HCT116 (cell line): ENCODE measurements around the gene AK2. TPM values are rescaled to one million over a fixed set of nuclear protein-coding genes. Genes with fewer than 3 reads are reported as not detected.

Experiments
- ATAC-seq: fragments of 200-7000 bp; cut with Tn5 transposase; 2 replicates; pipeline ENCODE4 v1.9.1; 2020; ENCODE audit warnings: mild to moderate bottlenecking, moderate library complexity
- BruUV-seq: library from RNA; stranded (reverse); fragments of 400-500 nt; replicated peaks from 2 replicates; lab custom pipeline; 2021; lab: Mats Ljungman, UMichigan
- CTCF ChIA-PET: fragments of 300-600 bp; sonication (Branson Sonifier 250); formaldehyde crosslinking; loops from one replicate; lab custom pipeline; 2021; ENCODE audit warnings: antibody characterized with exemption; lab: Charles Lee
- POLR2A ChIA-PET: fragments of 300-600, 350-600 bp; sonication (Branson Sonifier 250); formaldehyde crosslinking; loops from one replicate; lab custom pipeline; 2021; ENCODE audit warnings: antibody characterized with exemption; lab: Charles Lee
- RAD21 ChIA-PET, 2 experiments: fragments of 300-600 bp; sonication (Branson Sonifier 250); formaldehyde crosslinking; loops; one replicate each; lab custom pipeline; 2023; ENCODE audit warnings: low total read pairs in 2 of 2; ENCODE audit not compliant: uncharacterized antibody in 2 of 2, unreplicated experiment in 2 of 2, low non-redundant PET in 1 of 2; lab: Charles Lee
- DNase-seq: peaks from one replicate; pipeline ENCODE4 v3.0.0-alpha.2; 2010; ENCODE audit warnings: low read depth, low spot score
- H2AFZ ChIP-seq: fragments of 200-600 bp; shearing (Covaris generic), sonication (generic); 2 replicates; pipeline ENCODE4 v1.6.1; 2017; ENCODE audit warnings: low read depth, mixed run types, mixed read lengths, antibody characterized with exemption, low read length; ENCODE audit not compliant: poor library complexity, severe bottlenecking
- H3K27ac ChIP-seq: 2 replicates; pipeline ENCODE4 v1.5.1; 2012; ENCODE audit warnings: low read depth, low read length
- H3K27me3 ChIP-seq: fragments of 200-600 bp; sonication (generic); 2 replicates; pipeline ENCODE4 v1.6.1; 2016; ENCODE audit warnings: mixed run types, low read length, mixed read lengths; ENCODE audit not compliant: insufficient read depth
- H3K36me3 ChIP-seq, 2 experiments: fragments of 200-500 bp in 1 of 2; fragments of 200-600 bp in 1 of 2; sonication (Bioruptor generic) in 1 of 2; sonication (generic) in 1 of 2; 2 replicates each; pipeline versions ENCODE4 v1.5.1 to v1.6.1; 2014 to 2016; ENCODE audit warnings: low read length in 2 of 2, inconsistent platforms in 1 of 2, mixed read lengths in 1 of 2, mixed run types in 1 of 2; ENCODE audit not compliant: insufficient read depth in 2 of 2, control insufficient read depth in 1 of 2
- H3K4me1 ChIP-seq, 2 experiments: fragments of 200-600 bp in 1 of 2; sonication (generic) in 1 of 2; 2 replicates each; pipeline versions ENCODE4 v1.5.1 to v1.6.1; 2012 to 2017; ENCODE audit warnings: low read length in 2 of 2, inconsistent platforms in 1 of 2, mild to moderate bottlenecking in 1 of 2, mixed read lengths in 1 of 2, mixed run types in 1 of 2, moderate library complexity in 1 of 2; ENCODE audit not compliant: insufficient read depth in 2 of 2, control insufficient read depth in 1 of 2
- H3K4me2 ChIP-seq: fragments of 200-600 bp; sonication (generic); 2 replicates; pipeline ENCODE4 v1.6.1; 2017; ENCODE audit warnings: mixed run types, low read length, mixed read lengths
- H3K4me3 ChIP-seq, 2 experiments: fragments of 200-600 bp in 1 of 2; sonication (generic) in 1 of 2; replicated peaks in 1 of 2; 2 replicates each; pipeline ENCODE4 v1.5.1; 2011 to 2016; ENCODE audit warnings: low read length in 2 of 2, control low read depth in 1 of 2, low read depth in 1 of 2, mild to moderate bottlenecking in 1 of 2, mixed read lengths in 1 of 2, mixed run types in 1 of 2
- H3K79me2 ChIP-seq: fragments of 200-600 bp; sonication (generic); 2 replicates; pipeline ENCODE4 v1.6.1; 2017; ENCODE audit warnings: mild to moderate bottlenecking, mixed run types, low read length, moderate library complexity, mixed read lengths; ENCODE audit not compliant: insufficient read depth
- H3K9ac ChIP-seq: fragments of 200-600 bp; sonication (generic); 2 replicates; pipeline ENCODE4 v1.6.1; 2016; ENCODE audit warnings: low read length, mixed read lengths
- H3K9me2 ChIP-seq: fragments of 200-600 bp; sonication (generic), shearing (Covaris generic); 2 replicates; pipeline ENCODE4 v1.6.1; 2017; ENCODE audit warnings: mixed run types, mild to moderate bottlenecking, moderate library complexity; ENCODE audit not compliant: insufficient read depth
- H3K9me3 ChIP-seq, 2 experiments: fragments of 200-500 bp in 1 of 2; fragments of 200-600 bp in 1 of 2; sonication (Bioruptor generic) in 1 of 2; sonication (generic) in 1 of 2; 2 replicates each; pipeline ENCODE4 v1.6.1; 2014 to 2017; ENCODE audit warnings: low read length in 2 of 2, mixed read lengths in 2 of 2, inconsistent platforms in 1 of 2, low read depth in 1 of 2, mild to moderate bottlenecking in 1 of 2, mixed run types in 1 of 2, moderate library complexity in 1 of 2; ENCODE audit not compliant: control insufficient read depth in 1 of 2, insufficient read depth in 1 of 2
- H4K20me1 ChIP-seq: fragments of 200-600 bp; sonication (generic), shearing (Covaris generic); 2 replicates; pipeline ENCODE4 v1.6.1; 2017; ENCODE audit warnings: mixed run types, mild to moderate bottlenecking, moderate library complexity; ENCODE audit not compliant: insufficient read depth
- SIN3A ChIP-seq: IDR thresholded peaks from 2 replicates; pipeline ENCODE4 v1.6.1; 2012; ENCODE audit warnings: low read depth
- SP1 ChIP-seq: IDR thresholded peaks from 2 replicates; pipeline ENCODE4 v1.6.1; 2012; ENCODE audit warnings: low read depth
- TCF7L2 ChIP-seq: IDR thresholded peaks from 2 replicates; pipeline ENCODE4 v1.7.0; 2011; ENCODE audit warnings: borderline replicate concordance, inconsistent platforms; ENCODE audit not compliant: insufficient read depth, insufficient read length; ENCODE audit errors: extremely low read depth
- intact Hi-C: fragments of 100-400 bp; cut with micrococcal nuclease; formaldehyde crosslinking; loops from 2 replicates; pipeline ENCODE4 v1.10.0; 2022
- total RNA-seq: library from RNA; stranded (reverse); gene quantifications from one replicate; pipeline ENCODE4 v1.2.1, GENCODE V29; 2021; ENCODE audit not compliant: unreplicated experiment
- TF ChIP-seq, protein P1 (sequence below): IDR thresholded peaks from 2 replicates; pipeline ENCODE4 v1.6.1; 2012; ENCODE audit warnings: low read depth
- TF ChIP-seq, protein P2 (sequence below): IDR thresholded peaks from 2 replicates; pipeline ENCODE4 v1.6.1; 2012
- TF ChIP-seq, protein P3 (sequence below), 3 experiments: fragments of 200-600 bp in 1 of 3; sonication (generic) in 1 of 3; IDR thresholded peaks in 2 of 3; conservative IDR thresholded peaks in 1 of 3; 2 replicates each; pipeline ENCODE4 v1.5.1; 2012 to 2017; ENCODE audit warnings: low read depth in 2 of 3, low read length in 2 of 3, antibody characterized with exemption in 1 of 3, borderline replicate concordance in 1 of 3, control low read depth in 1 of 3, mild to moderate bottlenecking in 1 of 3, mixed read lengths in 1 of 3, mixed run types in 1 of 3, moderate library complexity in 1 of 3; ENCODE audit not compliant: insufficient read depth in 1 of 3

The AK2 gene
- total RNA-seq, 1 experiment from 2014 or later = 233 TPM

DNA sequence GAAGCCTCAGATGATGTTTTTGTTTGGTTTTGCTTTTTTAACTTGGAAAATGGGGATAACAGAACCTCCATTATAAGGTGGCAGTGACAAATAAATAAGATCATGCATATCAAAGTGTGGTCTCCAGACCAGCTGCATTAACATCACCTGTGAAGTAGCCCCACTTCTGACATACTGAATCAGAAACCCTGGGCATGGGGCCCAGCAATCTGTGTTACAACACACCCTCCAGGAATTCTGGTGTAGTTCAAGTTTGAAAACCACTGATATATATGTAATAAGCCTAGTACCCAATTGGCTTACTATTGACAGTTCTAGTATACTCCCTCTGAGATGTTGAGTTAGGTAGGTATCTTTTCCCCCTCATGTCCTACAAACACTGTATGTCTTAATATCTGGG is 48.0 kb downstream of the AK2 start (continued):
- TF ChIP-seq, protein P1, sequence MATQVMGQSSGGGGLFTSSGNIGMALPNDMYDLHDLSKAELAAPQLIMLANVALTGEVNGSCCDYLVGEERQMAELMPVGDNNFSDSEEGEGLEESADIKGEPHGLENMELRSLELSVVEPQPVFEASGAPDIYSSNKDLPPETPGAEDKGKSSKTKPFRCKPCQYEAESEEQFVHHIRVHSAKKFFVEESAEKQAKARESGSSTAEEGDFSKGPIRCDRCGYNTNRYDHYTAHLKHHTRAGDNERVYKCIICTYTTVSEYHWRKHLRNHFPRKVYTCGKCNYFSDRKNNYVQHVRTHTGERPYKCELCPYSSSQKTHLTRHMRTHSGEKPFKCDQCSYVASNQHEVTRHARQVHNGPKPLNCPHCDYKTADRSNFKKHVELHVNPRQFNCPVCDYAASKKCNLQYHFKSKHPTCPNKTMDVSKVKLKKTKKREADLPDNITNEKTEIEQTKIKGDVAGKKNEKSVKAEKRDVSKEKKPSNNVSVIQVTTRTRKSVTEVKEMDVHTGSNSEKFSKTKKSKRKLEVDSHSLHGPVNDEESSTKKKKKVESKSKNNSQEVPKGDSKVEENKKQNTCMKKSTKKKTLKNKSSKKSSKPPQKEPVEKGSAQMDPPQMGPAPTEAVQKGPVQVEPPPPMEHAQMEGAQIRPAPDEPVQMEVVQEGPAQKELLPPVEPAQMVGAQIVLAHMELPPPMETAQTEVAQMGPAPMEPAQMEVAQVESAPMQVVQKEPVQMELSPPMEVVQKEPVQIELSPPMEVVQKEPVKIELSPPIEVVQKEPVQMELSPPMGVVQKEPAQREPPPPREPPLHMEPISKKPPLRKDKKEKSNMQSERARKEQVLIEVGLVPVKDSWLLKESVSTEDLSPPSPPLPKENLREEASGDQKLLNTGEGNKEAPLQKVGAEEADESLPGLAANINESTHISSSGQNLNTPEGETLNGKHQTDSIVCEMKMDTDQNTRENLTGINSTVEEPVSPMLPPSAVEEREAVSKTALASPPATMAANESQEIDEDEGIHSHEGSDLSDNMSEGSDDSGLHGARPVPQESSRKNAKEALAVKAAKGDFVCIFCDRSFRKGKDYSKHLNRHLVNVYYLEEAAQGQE = no peak
- TF ChIP-seq SIN3A = no peak
- TF ChIP-seq, protein P2, sequence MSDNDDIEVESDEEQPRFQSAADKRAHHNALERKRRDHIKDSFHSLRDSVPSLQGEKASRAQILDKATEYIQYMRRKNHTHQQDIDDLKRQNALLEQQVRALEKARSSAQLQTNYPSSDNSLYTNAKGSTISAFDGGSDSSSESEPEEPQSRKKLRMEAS = 0 out of 2 replicates have a peak, but pooled peaks have one; percentile 3
- no peak for TF ChIP-seq SP1

- no peak overlapping the region for H3K4me2 ChIP-seq
- ATAC-seq (no peak), DNase-seq (no peak)
- POLR2A ChIA-PET = no interaction called here
- peaks cover 21 to 32% of the 10 kb centered on the region in 2 experiments for H3K4me1 ChIP-seq
- H3K36me3 ChIP-seq = no peaks in the 10 kb centered on the region
- no peak overlapping the region for H3K9ac ChIP-seq
- CTCF ChIA-PET = interaction anchor here (1.0 kb wide), 1 partner anchor 16 kb away, joined by 3 read pairs; no protein-coding TSS in a partner anchor
- no peaks in the 10 kb centered on the region for H3K79me2 ChIP-seq
- intact Hi-C loops = no loop called here
- H2AFZ ChIP-seq = no peak overlapping the region
- H3K9me3 ChIP-seq = no peaks in the 10 kb centered on the region
- H3K9me2 ChIP-seq = no peaks in the 10 kb centered on the region
- TF ChIP-seq, protein P3, sequence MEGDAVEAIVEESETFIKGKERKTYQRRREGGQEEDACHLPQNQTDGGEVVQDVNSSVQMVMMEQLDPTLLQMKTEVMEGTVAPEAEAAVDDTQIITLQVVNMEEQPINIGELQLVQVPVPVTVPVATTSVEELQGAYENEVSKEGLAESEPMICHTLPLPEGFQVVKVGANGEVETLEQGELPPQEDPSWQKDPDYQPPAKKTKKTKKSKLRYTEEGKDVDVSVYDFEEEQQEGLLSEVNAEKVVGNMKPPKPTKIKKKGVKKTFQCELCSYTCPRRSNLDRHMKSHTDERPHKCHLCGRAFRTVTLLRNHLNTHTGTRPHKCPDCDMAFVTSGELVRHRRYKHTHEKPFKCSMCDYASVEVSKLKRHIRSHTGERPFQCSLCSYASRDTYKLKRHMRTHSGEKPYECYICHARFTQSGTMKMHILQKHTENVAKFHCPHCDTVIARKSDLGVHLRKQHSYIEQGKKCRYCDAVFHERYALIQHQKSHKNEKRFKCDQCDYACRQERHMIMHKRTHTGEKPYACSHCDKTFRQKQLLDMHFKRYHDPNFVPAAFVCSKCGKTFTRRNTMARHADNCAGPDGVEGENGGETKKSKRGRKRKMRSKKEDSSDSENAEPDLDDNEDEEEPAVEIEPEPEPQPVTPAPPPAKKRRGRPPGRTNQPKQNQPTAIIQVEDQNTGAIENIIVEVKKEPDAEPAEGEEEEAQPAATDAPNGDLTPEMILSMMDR (IDR thresholded peaks at IDR 0.05 in 2 of 3, conservative IDR thresholded peaks at IDR 0.05 in 1 of 3; ENCODE audit: borderline replicate concordance in 1 of 3, insufficient read depth in 1 of 3, low read depth in 2 of 3, low read length in 2 of 3) = no peak
- TF ChIP-seq TCF7L2 = no peak
- TF ChIP-seq, all 23 proteins: peak for 0
- RAD21 ChIA-PET = no interaction called here
- BruUV-seq = no TSS peak
- H3K27me3 ChIP-seq = no peaks in the 10 kb centered on the region
- no peaks in the 10 kb centered on the region for H4K20me1 ChIP-seq
- no peak overlapping the region for H3K4me3 ChIP-seq
- H3K27ac ChIP-seq = no peak overlapping the region
These were observed 51.5 kb downstream of the AK2 start for GRCh38 chr1:32985226-32985625.
